ENCODE measurements around the gene TES.
"Not testable (repeated sequence)": the region's sequence is repeated elsewhere in the genome, so short reads cannot be mapped to it uniquely, and the experiment has no call there.

Gene TES

DNA sequence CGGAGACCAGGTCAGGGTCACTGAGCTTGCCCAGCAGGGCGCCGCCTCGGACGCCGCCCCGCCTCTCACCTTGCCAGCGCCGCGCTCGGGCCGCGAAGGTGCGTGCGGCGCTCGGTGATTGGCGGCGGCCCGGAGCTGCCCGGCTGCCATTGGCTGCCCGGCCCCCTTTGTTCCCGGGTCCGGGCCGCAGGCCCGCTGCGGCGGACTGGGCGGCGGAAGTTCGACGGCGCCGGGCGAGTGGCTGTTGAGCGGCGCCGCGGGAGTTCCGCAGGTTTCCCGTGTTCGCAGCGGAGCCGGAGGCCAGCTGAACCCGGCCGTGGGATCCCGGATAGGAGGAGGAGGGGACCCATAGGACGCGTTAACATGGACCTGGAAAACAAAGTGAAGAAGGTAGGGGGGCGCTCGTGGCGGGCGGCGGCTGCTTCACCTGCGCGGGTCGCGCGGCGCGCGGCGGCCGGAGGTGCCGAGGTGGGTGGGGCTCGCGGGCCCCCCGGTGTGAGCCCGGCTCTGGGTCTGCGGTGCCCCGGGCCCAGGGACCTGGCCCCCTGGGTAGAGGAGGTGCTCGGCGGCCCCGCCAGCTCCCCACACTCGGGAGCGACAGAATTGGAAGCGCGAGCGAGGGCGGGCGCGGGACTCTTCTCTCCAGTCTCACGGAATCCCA is at the start of gene TES:
Gene TES (plus strand): TSS at position 195 of the 661 bp plus-strand sequence. CDS start 169 bp downstream, at position 364.
- no peak for DNase-seq (ENCODE audit: low read depth in 2 of 2)

- no peak for DNase-seq (ENCODE audit: low read depth in 2 of 2)
Observed at GRCh38 chr7:116161728-116162127, 48.6 kb upstream of the TES start.

- DNase-seq (ENCODE audit: low read depth in 2 of 2) = no peak
Observed at GRCh38 chr7:116162254-116162653, 48.1 kb upstream of the TES start.

GRCh38 chr7:116162992-116163391 is 47.3 kb upstream of the TES start:
- no peak for DNase-seq (ENCODE audit: low read depth in 2 of 2)

DNA sequence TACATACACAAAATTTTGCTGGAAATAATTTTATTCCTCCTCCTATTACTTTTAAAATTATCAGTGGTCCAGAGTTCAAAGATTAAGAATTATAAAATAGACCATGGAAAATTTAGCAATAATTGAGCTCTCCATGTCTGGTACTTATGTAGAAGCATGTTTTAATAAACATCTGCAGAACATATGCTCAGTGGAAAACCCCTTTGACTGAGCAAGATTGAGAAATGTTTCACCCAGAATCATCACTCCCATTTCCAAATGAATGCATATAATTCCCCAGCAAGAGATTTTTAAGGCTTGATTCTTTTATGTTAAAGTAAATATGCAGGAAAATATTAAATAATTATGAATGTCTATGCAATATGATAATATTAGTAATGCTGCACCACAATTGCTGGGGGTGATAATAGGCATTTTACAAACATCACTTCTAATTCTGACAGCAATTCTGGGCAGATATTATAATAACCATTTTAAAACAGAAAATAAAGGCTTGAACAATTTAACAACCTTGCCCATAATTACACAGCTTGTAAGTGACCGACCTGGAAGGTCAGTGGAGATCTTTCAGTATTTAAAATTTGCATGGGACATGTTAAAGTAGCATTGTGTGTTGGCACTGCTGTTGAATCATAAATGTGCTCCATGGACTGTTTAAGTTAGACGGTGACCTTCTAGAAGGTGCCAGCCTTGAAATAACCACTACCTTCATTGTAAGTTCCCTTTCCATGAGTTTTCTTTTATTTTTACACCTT is 45.6 kb upstream of the TES start:
- peak; percentile 26 to 45 for DNase-seq (ENCODE audit: low read depth in 2 of 2)

- no peak for DNase-seq (ENCODE audit: low read depth in 2 of 2)
Observed at GRCh38 chr7:116165717-116166116, 44.6 kb upstream of the TES start.

DNA sequence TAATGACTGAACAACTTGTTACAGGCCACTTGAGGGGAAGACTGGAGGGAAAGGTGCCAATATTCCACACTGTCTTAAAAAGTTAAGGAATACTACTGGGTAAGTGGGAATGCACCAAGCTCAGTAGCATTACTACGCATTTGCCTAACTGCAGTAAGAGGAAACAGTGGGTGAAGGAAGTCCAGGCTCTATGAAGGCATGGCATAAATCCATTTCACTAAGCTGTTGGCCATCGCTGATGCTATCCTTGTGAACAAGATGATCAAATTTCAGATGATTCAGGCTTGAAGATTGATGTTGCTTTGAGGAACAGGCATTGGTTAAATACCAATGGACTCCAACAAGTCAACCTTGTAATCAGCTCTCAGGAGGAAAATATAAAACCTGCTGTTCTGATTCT is 44.2 kb upstream of the TES start:
- DNase-seq (ENCODE audit: low read depth in 2 of 2) = no peak

GRCh38 chr7:116167177-116167576 is 43.2 kb upstream of the TES start:
- DNase-seq (ENCODE audit: low read depth in 2 of 2) = no peak

DNA sequence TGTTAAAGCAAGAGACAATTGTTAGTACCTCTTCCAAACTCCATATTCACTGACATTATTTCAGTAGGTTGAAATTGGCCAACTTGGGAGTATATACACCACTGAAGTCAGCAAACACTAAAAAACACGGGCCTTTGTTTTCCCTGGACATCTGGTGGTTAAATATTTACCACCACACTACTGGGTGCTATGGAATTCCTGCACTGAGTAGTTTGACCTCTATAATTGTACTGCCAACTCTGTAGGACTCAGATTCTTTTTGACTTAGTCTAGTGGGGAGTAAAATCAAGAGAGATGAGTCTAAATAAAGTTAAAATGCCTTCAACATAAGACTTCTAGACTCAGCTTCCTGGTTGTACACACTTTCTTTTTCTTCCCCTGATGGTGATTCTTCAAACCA is 41.3 kb upstream of the TES start:
- no peak for DNase-seq (ENCODE audit: low read depth in 2 of 2)

GRCh38 chr7:116170180-116170579 is 40.2 kb upstream of the TES start:
- DNase-seq (ENCODE audit: low read depth in 2 of 2) = no peak

- DNase-seq (ENCODE audit: low read depth in 2 of 2) = no peak
Observed at GRCh38 chr7:116171094-116171493, 39.2 kb upstream of the TES start.

- DNase-seq (ENCODE audit: low read depth in 2 of 2) = no peak
Observed at GRCh38 chr7:116172353-116172752, 38.0 kb upstream of the TES start.

DNA sequence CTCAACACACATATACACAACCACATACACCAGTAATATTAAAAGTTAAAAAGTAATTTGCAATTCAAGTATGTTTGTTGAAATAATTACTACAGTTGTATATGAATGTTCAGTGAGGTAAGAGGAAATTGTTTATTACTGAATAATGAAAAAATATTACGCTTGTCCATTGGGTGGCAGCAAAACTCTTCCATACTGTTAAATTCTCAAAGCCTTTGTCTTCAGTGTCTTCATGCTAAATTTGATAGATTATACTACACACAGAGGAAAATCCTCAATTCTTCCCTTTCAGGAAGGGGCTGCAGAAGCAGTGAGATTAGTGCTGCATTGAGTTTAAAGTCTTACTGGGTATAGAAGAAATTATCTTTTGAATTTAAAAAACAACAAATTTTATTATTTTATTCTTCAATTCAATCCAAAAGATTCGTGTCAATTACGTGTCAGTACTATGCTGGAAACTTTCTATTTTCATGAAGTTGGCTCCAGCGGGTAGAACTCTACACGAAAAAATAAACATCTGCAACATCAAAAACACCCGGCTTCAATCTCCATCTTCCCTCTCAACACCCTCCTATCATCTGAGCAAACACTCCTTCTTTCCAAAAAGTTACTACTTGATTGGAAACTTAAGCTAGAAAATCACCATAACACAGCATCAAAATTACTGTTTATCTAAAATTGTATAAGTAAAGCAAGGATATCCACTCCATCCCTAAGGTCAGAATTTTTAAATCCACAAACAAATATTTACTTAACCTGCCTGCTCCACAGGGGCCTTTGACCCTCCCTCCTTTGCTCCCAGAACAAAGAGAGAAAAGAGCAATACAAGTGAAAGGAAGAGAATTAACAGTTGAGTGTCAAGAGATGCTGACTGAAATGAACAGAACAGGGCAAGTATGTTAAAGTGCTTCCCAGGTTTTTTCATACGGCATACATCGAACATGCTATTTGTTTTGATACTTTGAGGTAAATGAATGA is 37.0 kb upstream of the TES start:
- peak in 1 of 2 experiments; percentile 34 for DNase-seq (ENCODE audit: low read depth in 2 of 2)

DNA sequence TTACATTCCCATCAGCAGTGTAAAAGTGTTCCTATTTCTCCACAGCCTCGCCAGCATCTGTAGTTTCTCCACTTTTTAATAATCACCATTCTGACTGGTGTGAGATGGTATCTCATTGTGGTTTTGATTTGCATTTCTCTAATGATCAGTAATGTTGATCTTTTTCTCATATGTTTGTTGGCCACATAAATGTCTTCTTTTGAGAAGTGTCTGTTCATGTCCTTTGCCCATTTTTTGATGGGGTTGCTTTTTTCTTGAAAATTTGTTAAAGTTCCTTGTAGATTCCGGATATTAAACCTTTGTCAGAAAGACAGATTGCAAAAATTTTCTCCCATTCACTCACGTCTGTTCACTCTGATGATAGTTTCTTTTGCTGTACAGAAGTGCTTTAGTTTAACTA is 35.2 kb upstream of the TES start:
- DNase-seq (ENCODE audit: low read depth in 2 of 2) = not testable (repeated sequence)

DNA sequence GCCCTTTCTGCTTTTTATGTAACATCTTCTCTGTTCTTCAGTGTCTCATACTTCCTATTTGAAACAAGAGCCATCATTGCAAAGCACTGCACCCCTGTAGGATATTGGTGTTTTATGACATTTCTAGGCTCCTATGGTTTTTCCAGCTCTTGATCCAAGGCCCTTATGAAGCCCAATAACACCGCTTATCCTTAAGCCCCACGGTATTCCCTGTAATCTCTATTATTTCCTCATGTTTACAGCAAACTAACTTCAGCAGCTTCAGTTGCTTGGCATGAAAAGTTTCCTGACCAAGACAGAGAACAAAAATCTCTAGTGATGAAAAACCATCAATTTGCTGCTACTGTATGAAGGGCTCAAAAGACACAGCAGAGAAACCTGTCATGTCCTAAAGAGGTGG is 34.1 kb upstream of the TES start:
- DNase-seq (ENCODE audit: low read depth in 2 of 2) = no peak

DNA sequence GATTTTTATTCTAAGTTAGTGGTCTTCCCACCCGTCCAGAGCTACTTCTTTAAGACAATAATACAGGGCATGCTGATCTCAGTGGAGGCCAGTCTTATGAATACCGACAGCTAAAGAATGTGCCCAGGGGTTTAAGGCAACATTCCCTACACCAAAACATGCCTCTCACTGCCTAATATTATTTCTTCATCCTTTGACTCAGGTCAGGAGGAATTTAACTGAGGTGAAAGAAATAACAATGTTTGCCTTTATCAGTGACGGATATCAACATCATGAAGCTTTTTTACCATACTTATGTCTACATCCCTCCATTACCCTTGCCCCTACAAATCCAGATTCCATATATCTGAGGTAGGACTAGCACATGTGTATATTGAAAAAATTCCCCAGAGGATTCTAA is 33.3 kb upstream of the TES start:
- peak; percentile 67 to 68 for DNase-seq (ENCODE audit: low read depth in 2 of 2)

DNA sequence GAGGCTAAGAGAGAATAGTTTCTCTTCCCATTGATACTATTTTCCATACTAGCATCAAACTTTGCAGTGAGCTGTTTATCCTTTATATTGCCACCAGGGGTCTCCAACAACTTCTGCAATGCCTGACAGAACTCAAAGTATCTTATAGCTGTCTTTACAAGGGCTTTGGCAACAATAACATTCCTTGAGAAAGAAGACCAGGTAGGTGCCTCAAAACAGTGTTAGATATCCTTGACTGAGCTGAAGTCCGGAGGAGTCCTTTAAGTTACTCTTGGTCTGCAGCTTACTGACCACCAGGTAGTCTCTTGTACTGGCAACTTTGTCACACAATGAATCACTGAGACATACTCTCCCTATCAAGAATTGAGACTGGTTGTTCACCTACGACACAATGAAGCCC is 30.0 kb upstream of the TES start:
- peak in 1 of 2 experiments; percentile 30 for DNase-seq (ENCODE audit: low read depth in 2 of 2)

GRCh38 chr7:116182023-116182422 is 28.3 kb upstream of the TES start:
- no peak for DNase-seq (ENCODE audit: low read depth in 2 of 2)

- no peak for DNase-seq (ENCODE audit: low read depth in 2 of 2)
Observed at GRCh38 chr7:116185450-116185849, 24.9 kb upstream of the TES start.

GRCh38 chr7:116185956-116186355 is 24.4 kb upstream of the TES start:
- no peak for DNase-seq (ENCODE audit: low read depth in 2 of 2)

- no peak for DNase-seq (ENCODE audit: low read depth in 2 of 2)
Observed at GRCh38 chr7:116187400-116187799, 22.9 kb upstream of the TES start.

Data from fibroblast of skin of left biceps (primary cell).